NCI-H2029 treated with DMSO at 0.1 percent for 48 hours (cell line): ENCODE results near the gene PTGER3.

ENCODE experiments used
- DNase-seq: peaks from one replicate; lab custom pipeline; 2025; lab: John Stamatoyannopoulos, UW

PTGER3 gene

DNA sequence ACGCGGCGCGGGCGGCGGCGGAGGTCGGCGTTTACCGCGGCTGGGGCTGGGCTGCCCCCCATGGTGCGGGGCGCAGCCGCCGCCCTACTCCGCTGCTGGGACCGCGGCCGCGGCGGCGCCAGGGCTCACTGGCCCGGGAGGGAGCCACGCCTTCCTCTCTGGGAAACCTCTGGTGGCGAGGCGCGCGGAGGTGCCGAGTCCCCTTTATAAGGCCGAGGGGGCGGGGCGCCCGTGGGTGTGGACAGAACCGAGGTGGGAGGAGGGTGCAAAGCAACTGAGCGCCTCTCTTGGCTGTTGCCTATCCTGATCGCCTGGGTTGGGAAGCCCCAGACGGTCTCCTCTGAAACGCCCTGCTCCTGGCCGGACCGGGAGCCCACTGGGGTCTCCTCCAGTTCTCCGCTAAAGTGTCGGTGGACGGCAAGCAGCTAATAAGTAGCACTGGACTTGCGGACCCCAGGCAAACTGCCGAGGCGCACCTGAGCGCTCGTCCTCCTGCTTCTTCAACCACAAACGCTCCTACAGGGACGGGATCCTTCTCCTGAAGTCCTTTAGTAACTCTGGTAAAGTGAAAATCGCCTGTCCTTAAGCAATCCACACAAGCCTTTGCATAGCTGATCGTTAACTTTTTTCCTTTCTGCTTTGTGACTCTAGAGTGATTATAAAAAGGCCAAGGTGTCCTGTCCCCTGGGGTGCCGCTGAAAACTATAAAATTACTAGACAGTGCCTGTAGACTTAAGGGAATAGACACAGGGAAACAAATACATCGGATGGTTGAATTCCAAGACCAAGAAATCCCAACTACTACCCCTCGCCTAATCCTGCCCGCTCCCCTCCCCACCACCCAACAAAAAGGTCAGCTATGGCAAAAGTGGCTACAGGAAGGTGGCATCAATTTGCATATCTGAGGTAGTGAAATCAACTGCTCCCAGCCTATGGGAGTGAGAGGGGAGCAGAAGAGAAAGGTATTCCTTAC lies at the start of gene PTGER3:
Gene PTGER3, minus strand, starts transcription at position 182 of the 973 bp plus-strand sequence. CDS start 239 bp downstream, outside the sequence.
- no peak for DNase-seq

DNA sequence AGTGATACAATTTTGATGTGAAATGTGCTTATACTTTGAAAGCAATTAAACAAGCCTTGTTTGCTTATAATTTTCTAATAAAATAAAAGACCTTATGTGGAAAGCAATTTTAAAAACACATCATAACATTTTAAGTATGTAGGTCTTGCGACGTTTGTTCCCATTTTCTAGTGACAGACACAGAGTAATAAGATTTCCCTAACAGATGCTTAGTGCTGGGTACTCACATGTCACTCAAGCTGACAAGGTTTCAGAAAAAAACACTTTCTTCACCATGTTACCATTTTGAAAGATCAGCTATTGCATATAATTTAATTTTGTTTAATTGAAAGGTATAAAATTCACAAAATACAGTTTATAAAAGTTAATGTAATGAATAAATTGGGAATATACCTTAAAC lies 47.3 kb upstream of the PTGER3 start:
- no peak for DNase-seq

DNA sequence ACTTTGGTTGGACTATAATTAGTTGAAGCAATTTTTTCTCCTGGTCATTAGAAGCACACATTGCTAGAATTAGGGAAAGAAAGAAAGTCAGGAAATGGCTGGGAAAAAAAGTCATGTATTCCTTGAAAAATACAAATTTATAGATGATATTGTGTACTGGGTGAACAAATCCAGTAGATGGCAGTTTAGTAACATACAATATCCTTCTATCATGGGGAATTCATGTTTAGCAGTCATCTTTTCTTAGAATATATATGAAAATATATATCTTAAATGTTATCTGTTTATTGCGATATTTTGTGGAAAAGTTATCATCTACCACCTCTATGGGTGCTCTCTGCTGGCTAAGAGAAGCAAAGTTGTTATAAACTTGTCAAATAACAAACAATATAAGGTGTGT lies 46.3 kb upstream of the PTGER3 start:
- DNase-seq = no peak

DNA sequence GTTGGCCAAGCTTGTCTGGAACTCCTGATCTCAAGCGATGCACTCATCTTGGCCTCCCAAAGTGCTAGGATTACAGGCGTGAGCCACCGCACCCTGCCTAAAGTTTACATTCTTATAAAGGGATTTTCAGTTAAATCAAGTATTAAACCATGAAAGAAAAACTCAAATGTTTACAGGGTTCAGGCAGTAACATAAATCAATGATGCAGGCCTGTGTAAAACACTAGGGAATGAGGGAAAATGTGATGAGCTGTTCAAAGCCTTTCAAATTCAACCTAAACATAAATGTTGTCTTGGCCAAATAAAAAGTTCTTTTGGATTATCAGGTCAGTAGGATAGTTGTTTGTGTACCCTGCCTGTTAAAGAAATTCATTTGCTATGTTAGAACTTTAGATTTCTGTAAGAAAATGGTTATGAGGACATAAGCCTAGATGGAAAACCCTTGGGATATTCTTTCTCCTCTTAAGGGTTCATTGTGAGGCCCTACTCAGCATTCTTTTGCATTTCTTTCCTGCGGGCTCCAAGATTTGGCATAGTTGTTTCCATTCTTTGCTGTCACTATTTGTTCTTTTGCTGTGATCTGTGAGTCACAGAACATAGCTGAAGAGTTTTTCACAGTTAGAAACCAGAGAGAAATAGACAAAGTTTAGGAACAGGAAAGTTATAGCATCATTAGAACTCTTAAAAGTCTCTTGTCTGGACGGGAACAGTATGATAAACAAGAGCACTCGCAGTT lies 42.1 kb upstream of the PTGER3 start:
- no peak for DNase-seq

DNA sequence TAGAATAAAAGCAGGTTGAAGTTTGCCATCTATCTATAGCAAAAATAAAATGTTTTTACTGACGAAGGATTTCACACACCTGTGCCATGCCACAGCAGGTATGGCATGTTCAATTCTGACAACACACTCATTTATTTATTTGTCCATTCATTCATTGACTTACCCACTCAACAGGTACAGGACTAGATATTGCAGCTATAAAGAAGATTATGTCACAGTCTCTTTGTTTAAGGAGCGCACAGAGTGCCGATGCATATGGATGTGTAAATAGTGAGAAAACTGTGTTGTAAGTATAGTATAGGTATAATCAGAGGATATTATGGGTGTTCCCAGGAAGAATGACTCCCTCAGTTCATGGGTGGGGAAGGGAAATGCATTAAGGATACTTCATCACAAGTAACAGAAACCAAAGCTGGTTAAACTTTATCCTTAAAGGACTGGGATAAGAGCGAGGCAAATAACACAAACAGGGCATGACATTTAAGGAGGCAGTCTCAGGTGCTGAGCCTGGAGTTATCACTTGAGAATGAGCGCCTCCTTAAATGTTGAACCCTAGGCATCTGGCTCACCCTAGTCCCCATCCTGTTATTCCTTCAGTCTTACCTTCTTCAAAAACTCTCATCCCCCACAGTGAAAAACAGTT lies 41.1 kb upstream of the PTGER3 start:
- no peak for DNase-seq

DNA sequence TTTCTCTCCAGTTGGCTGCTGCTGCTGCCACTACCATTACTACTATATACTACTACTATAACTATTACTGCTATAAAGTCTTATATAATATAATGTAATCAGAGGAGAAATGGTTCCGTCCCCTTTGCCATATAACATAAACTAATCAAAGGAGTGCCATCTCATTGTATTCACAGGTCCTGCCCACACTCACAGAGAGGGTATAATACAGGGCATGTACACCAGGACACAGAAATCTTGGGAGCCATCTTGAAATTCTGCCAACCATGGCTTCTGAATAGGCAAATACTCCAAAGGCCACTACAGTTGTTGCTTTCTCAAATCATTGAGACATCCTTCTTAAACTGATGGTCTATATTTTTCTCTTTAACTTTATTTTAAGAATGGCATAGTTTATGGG lies 40.1 kb upstream of the PTGER3 start:
- DNase-seq = no peak

DNA sequence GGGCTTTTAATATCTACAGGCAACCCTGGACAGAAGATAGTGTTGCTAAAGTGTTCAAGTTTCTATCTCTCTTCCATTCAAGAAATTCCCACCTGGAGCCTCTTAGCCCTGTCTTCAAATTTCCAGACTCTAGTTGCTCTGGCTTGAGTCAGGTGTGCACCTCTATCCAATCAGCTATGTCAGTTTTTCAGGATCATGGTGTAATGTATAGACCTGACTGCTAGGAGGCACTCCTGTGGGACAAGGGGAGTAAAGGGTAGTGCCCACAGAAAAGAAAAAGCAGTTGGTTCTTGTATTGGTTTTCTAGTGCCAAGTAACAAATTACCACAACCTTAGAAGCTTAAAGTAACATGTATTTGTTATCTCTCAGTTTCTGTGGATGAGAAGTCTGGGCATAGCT lies 39.4 kb upstream of the PTGER3 start:
- no peak for DNase-seq

DNA sequence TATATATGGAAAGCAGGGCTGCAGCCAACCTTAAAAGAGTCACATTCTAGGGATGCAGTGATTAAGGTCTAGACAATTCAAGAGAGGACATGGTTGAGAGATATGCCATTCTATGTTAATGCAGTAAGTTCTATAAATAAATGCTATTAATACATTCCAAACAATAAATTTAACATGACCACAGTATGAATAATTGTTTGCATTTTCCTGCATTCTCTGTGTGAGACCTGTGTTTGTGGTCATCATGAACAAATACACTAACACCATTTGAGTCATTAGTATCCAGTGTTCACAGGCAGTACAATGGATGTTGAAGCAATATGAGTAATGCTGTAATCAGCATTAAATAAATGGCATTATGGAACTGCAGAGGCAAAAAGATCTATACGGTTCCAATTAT lies 38.7 kb upstream of the PTGER3 start:
- DNase-seq = no peak

DNA sequence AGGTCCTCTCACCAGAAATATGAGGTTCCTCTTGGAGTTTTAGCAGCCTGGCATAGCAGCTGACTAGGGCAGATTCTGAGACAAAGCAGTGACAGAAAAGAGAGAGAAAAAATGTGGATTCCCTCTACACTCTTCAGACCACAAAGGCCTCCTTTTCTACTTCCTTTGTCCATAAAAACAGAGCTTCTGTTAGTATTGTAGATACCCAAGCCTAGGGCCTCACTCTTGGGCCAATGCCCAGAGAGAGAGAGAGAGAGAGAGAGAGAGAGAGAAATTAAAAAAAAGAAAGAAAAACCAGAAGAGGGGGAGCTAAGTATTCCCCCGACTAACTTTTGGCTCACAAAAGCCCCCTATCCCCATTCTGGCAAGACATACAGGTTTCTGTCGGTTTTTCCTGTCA lies 35.7 kb upstream of the PTGER3 start:
- no peak for DNase-seq

DNA sequence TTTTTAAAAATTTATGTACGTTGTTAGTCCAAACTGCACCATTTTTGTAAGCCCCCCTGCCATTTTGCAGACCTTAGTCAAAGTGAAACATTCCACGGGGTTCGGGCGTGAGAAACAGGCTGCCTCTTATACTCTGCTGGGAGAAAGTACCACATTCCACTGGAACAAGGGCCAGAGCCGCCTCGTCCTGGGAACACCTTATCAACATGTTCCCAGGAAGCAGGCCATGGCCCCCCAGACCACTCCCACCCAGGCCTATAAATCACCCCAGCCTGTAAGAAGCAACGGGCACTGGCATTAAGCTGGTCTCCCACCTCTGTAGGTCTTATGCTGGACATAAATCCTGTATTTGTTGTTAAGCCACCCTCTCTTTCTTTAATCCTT lies 34.1 kb upstream of the PTGER3 start:
- no peak for DNase-seq

DNA sequence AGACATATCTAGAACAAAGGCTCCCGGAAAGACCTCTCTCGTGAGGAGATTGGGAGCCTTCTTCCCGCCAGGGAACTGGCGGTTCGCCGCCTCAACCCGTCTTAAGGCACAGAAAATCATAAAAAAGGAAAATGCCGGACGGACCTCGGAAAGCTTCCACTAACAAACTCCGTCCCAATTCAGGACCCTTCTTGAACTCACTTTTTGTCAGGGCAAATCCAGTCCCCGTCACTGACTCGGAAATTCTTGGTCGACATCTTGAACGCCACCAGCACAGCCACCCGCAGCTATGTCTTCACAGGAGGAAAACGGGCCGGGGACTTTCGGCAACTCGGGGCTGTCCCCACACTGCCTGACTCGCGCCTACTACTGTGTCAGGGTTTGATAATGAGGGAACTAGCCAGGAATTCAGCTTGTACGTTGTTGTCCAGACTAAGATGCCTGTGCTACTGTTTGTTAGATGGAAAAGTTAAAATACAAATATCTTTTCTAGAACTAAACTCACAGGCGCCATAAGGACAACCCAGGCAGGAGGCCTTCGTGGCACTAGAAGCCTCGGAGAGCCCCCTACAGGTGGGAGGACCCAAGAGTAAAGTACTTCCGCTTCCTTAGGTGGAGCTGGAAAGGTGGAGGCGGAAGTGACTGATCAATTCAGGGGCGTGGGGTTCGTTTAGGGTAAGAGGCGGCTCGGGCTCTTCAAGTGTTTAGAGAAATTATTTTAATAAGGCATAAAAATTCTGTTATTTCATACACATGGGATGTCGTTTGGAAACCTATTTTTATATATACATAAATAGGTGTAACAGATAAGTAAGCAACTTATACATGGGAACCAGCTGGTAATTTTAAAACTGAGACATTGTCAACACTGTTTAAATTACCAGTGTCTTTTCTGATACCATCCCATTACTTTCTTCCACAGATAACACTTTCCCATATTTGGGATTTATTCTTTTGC lies 33.4 kb upstream of the PTGER3 start, which contains the start of gene ZRANB2:
Gene ZRANB2, minus strand, starts transcription at position 297 of the 958 bp plus-strand sequence. Its CDS starts 40 bp downstream, at position 257.
- DNase-seq = peak; percentile 98

DNA sequence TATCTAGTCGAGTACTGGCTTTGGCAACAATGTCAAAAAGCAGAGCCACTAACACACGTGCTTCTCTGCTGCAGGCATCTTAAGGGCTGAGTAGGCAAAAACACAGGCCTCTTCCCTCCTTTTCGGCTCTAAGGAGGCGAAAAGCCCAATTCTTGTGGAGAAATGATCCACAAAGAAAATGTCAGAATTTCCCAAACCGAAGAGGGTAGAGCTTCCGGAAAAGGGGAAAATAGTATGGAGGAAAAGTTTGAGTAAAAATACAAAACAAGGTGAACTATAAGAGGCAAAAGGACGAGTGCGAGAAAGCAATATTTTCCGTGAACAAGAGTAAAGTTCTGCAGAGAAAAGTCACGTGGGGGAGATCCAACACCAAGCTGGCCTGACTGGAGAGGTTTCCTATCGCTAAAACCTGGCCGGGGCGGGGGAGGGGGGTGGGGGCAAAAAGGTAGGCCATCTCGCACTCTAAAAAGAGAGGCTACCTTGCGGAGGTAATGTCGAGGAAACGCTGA lies 32.7 kb upstream of the PTGER3 start:
- DNase-seq = peak; percentile 36

DNA sequence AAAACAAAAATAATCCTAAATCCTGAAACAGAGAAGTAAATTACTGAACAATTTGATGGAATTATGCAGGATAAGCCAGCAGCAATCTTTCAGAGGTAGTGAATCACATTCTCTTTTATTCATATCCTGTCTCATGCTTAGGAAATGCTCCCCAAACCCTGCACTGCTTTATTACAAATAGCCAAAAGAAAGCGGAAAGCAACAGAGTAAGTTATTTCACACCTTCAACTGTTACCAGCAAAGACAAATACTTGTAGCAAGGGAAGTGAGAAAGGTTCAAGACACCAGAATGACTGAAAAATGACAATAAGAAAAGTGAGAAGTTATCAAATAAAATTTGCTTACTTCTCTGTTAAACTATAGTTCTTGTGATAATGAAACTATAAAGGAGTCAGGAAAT lies 27.1 kb upstream of the PTGER3 start:
- DNase-seq = no peak

DNA sequence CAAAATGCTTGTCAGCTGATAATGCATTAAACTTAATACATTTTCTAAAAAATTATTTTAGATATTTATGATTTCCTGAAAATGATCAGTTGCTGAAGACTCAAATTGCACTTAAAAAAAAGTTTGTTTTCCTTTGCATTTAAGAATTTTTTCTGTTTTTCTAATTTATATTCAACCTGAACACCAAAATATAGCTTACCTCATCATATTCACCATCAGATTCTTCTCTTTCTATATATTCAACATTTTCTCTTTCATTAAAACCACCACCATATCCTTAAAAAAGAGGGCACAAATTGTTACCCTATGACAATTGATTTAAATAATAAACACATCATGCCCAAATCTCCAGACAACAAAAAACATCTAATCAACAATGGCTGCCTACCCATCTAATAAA lies 24.7 kb upstream of the PTGER3 start:
- DNase-seq = no peak

DNA sequence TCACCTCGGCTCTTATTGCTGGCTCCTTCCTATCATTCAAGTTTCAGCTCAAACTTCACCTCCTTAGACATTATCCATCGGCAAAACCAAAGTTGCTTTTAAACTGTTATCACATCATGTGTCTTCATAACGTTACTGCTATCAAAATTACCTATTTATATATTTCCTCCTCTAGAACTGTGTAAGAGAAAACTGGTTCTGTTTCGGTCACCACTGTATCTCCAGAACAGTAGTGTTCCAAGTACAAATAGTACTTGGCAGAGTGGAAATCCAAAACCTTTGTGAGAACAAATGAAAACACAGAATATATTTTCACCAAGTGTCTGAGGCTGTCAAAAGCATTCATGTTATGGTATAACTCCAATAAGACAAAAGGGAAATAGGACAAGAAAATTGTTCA lies 24.1 kb upstream of the PTGER3 start:
- no peak for DNase-seq

DNA sequence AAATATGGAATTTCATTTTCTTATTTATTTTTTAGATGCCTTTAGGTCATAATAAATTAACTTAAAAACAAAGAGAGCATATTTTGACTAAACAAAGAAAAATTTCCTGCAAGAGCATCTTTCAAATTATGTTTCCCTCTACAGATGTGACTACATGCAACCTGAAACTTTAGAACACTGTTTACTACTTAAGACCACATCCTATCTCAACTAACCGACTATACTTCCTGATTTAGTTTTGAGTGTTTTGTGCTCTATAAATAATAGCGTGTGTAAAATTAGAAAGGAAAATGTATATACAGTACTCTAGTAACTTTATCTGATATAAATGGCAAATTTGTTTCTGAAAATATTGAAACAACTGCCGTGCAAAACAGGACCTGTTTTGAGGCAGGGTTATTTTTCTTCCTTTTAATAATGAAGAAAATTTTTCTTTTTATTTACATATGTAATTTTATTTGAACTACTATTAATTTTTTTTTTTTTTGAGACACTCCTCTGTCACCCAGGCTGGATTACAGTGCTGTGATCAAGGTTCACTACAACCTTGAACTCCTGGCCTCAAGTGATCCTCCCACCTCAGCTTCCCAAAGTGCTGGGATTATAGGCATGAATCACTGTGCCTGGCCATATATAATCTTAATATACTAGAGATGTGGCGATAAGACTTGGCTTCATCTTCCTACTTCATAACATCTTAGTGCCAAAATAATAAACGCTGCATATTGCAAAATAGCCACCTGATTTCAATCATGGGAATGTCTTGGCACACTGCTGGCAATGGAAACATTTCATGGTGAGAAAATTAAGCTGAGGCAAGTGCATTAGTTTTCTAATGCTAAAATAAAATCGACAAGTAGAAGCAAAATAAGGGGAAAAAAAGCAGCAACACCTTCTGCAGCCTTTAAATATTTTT lies 21.0 kb upstream of the PTGER3 start:
- DNase-seq = no peak

DNA sequence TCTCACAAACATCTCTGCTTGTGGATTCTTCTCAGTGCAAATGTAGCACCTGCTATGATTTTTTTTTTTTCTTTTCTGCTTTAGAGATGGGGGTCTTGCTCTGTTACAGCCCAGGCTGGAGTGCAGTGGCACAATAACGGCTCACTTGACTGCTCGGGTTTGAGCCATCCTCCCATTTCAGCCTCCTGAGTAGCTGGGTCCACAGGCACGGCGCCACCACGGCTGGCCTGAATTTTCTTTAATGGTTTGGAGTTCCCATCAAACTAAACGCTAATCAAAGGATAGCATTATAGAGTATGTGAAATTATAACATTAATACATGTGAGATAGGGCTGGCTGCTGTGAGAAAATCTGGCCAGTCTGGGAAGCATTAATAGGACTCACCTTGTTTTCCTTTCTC lies 7.2 kb upstream of the PTGER3 start:
- no peak for DNase-seq

DNA sequence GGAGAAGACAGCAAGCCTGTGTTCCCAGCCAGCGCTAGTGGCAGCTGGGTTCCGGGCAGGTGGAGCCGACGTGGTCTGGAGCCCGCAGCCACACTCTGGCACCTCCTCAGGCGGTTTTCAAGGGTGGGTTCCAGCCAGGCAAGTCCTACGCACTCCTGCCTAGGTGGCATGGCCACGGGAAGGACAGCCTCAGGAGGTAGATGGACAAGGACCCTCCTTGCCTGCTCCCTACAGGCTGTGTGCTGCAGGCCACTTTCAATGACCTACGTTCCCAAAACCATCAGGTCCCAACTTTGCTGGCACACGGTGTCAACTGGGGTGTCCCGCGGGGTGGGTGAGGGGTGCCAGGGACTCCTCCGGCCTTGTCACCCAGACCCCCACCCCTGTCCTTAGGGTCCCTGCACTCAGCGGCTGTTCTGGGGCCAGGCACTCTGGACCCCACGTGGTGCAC lies 6.7 kb upstream of the PTGER3 start:
- no peak for DNase-seq

DNA sequence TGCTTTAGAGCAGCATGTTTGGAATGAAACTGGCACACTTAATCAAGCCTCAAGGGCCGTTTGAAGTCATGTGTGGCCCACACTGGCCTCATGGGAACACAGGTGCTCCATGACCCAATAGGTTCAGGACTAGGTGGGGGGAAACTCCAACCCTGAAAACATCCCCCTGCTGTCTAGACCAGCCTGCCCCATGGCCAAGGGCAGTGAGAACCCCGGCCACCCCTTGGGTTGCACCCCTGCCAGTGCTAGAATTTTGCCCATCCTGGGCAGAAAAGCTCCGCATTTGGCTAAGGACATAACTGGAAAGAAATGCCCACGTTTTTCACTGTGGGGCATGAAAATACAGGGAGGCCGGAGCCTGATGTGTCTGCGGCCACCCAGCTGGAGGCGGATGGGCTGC lies 6.1 kb upstream of the PTGER3 start:
- no peak for DNase-seq

DNA sequence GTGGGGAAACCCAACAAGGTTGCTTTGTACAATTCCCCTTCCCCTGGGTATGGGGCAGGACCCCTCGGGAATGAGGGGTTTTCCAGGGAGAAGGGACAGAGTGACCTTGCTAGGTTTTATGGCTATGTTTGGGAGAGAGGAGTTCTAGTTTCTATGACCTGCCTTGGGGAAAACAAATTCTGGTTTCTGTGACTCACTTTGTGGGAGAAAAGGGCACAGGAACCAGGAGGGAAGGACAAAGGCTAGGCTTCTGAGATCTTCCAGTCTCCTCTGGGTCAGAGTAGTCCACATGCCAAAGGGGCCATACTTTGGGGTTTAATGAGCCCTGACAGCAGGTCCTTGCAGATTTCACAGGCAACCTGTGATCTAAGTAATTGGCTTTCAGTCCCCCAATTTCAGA lies 5.5 kb upstream of the PTGER3 start:
- DNase-seq = no peak
